NCI-H2227 (cell line): ENCODE data around the gene METTL26.
A peak's percentile ranks its signal among the peaks of the same experiment; 100 is the strongest.

ENCODE experiments used
- DNase-seq: peaks from one replicate; lab custom pipeline; 2025; ENCODE audit not compliant: unreplicated experiment; lab: John Stamatoyannopoulos, UW

METTL26 gene

DNA sequence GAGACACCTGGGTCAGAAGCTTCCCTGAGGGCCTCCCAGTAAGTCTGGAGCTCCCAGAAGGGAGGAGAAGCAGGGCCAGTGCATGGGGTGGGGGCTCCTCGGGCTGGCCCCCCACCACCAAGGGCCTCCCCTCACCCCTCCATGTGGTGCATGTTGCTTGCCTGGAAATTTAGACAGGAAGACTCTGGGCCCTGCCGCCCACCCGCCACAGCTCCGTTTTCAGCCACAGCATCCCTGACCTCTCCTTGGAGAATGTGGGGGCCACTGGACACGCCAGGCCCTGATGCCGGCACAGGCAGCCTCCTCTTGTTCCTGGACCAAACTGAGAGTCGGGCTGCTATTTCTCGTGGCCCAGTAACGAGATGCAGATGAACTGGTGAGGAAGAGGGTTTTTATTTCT, 2.7 kb upstream of the METTL26 start:
- DNase-seq = no peak

DNA sequence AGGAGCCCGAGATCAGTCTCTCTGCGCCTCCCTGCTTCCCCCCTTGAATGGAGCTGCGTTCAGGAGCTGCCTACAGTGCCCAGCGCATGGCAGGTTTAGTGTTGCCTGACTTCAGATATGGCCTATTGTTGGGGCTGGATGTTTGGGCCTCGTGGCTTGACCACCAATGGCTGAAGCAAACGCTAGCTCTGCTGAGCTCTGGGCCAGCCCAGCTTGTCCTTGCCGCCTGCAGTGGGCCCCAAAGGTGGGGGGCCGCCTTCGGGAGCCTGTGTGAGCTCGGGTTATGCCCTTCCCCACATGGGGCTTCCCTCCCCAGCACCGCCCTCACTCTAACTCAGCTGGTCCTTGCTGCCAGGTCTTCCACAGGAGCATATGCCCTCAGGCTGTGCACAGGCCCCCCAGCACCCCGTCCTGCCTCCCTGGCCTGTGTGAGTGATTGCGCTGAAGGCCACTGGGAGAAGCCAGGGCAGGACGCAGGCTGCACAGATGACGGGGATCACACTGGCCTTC, 2.0 kb upstream of the METTL26 start:
- no peak for DNase-seq

DNA sequence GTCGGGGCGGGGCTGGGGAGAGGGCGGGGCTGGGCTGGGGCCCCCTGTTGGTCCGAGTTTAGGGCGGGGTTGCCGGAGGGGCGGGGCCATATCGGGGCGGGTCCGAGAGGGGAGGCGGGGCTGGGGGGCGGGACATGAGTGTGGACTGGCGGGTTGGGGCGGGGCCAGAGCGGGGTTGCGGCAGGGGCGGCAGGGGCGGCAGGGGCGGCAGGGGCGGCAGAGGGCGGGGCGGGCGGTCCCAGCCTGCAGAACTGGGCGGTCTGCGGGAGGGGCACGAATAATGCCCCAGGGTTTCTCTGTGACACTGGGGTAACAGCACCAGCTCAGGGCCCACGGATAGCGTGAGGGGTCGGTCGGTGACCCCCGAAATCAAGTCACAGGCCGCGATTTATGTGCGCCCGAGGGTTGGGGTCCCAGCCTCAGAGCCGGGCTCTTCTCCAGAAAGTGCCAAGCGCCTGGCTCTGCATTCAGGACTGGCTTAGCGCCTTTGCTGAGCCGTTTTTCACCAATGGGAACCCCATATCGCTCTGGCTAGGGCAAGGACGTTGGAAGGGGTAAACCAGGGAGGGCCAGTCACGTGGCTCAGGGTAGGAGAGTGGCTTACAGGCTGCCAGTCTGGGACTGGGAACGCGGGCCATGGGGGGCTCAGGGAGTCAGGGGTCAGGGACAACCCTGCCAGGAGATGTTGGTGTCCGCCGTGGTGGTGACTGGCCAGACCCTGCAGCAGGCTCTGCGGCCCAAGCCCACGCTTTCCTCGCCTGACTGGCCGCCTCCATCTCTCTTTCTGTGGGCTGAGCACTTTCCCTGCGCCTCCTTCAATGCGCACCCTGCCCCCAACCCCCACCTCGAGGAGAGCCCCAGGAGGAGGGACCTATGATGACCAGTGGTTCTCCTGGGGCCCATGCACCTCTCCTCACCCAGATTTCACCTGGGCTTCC, 1.2 kb upstream of the METTL26 start:
- peak; percentile 93 for DNase-seq

DNA sequence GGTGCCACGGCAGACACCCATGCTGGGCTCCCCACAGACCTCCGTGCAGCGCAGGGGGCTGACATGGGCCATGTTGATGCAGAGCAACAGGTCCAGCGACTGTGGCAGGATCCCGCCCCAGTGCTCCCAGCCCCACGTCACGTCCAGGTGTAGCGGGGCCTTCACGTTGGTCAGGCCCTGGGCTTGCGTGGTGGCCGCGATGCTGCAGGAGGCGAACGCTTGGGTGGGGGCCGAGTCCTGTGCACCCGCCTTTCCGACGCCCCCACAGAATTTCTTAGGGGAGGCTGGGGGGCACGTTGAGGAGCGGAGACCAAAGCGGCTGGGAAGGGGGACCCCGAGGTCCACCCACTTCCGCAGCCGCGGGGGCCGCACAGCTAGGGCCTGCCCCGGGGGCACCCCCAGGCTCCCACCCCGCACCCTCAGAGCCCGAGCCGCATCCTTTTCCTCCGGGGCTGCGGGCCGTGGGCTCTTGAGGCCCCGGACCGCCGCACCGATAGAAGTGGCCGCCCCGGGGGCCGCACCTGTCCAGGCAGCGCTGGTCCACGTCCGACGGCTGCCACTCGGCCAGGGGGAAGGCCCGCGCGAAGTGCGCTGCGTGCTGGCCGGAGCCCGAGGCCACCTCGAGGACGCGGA, 416 bp downstream of the METTL26 start:
- no peak for DNase-seq

DNA sequence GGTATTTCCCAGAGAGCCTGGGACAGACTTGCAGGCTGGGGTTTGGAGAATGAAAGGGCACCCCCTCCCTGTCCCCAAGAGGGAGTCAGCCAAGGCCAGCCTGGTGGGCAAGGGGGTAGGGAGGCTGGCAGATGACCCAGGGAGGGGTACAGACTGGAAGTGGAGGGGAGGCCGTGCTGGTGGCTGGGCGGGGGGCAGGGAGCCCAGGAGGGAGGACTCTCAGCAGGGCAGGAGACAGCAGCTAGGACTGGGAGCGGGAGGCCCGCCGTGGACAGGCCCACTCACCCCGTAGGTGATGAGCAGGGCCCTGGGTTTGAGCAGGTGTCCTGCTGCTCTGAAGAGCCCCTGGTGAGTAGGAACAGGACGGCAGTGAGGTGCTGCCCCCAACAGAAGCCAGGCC, 1.1 kb downstream of the METTL26 start:
- no peak for DNase-seq

DNA sequence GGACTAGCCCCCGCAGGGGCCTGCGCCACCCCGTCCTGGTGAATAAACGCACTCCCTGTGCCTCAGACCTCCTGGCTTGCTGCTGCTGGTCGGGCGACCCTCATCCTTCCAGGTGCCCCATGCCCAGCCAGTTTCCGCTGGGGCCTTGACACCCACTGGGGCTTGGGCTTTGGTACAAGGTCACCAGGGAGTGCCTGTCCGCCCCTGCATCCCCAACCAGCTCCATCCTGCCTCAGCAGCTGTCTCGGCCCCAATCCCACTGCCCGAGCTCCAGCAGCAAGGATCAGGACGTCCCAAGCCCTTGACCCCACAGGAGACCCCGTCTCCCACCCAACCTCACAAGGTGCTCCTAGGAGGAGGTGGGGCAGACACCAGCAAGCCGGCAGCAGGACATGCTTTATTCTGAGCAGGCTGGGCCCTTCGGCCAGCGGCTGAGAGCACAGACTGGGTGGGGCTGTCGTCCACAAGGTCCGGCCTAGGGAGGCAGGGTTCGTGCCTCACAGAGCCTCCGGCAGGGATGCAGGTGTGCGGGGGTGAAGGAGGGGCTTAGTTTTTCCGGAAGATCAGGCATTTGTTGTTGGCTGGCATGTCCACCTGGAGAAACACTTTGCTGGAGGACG, 1.9 kb downstream of the METTL26 start:
- no peak for DNase-seq

DNA sequence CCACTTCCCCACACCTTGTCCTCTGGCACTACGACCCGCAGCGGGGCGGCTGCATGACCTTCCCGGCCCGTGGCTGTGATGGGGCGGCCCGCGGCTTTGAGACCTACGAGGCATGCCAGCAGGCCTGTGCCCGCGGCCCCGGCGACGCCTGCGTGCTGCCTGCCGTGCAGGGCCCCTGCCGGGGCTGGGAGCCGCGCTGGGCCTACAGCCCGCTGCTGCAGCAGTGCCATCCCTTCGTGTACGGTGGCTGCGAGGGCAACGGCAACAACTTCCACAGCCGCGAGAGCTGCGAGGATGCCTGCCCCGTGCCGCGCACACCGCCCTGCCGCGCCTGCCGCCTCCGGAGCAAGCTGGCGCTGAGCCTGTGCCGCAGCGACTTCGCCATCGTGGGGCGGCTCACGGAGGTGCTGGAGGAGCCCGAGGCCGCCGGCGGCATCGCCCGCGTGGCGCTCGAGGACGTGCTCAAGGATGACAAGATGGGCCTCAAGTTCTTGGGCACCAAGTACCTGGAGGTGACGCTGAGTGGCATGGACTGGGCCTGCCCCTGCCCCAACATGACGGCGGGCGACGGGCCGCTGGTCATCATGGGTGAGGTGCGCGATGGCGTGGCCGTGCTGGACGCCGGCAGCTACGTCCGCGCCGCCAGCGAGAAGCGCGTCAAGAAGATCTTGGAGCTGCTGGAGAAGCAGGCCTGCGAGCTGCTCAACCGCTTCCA, 2.6 kb downstream of the METTL26 start:
- no peak for DNase-seq

DNA sequence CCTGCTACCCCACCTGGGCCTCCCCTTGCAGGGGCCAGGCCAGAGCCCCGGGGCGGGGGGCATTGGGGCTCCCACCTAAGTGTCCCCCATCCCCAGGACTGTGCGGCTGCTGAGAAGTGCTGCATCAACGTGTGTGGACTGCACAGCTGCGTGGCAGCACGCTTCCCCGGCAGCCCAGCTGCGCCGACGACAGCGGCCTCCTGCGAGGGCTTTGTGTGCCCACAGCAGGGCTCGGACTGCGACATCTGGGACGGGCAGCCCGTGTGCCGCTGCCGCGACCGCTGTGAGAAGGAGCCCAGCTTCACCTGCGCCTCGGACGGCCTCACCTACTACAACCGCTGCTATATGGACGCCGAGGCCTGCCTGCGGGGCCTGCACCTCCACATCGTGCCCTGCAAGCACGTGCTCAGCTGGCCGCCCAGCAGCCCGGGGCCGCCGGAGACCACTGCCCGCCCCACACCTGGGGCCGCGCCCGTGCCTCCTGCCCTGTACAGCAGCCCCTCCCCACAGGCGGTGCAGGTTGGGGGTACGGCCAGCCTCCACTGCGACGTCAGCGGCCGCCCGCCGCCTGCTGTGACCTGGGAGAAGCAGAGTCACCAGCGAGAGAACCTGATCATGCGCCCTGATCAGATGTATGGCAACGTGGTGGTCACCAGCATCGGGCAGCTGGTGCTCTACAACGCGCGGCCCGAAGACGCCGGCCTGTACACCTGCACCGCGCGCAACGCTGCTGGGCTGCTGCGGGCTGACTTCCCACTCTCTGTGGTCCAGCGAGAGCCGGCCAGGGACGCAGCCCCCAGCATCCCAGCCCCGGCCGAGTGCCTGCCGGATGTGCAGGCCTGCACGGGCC, 3.4 kb downstream of the METTL26 start:
- no peak for DNase-seq

DNA sequence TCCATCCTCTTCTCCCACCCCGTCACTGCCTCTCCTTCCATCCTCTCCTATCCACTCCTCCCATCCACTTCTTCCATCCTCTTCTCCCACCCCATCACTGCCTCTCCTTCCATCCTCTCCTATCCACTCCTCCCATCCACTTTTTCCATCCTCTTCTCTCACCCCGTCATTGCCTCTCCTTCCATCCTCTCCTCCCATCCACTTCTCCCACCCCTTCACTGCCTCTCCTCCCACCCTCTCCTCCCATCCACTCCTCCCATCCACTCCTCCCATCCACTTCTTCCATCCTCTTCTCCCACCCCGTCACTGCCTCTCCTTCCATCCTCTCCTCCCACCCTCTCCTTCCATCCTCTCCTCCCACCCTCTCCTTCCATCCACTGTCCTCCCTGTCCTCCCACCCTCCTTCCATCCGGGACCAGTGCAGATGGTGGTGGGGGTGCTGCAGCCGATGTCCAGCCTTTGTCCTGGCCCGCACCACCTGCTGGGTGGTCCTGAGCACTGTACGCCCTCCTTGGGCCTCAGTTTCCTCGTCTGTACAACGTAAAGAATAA, 4.2 kb downstream of the METTL26 start:
- no peak for DNase-seq

DNA sequence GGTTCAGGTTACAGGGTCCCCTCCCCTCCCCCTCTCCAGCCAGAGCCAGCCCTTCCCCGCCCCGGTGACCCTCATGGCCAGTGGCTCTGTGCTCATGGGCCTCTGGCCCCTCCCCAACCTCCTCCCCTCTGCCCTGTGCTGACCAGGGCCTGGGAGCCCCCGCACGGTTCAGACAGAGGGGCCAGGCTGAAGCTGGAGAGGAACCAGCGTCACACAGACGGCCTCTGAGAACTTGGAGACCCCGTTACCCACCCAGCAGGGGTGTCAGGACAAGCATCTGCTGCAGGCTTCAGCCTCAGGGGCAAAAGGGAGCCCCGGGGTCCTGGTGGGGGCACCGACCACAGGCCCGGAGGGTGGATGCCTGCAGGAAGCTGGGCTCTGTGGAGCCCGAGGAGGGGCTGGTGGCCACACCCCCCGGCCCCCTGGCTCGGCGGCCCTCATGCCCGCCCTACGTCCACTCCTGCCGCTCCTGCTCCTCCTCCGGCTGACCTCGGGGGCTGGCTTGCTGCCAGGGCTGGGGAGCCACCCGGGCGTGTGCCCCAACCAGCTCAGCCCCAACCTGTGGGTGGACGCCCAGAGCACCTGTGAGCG, 5.2 kb downstream of the METTL26 start, which contains the start of gene WFIKKN1:
Gene WFIKKN1, plus strand, starts transcription at position 171 of the 591 bp plus-strand sequence. Its CDS starts 269 bp downstream, at position 440.
- peak; percentile 39 for DNase-seq

DNA sequence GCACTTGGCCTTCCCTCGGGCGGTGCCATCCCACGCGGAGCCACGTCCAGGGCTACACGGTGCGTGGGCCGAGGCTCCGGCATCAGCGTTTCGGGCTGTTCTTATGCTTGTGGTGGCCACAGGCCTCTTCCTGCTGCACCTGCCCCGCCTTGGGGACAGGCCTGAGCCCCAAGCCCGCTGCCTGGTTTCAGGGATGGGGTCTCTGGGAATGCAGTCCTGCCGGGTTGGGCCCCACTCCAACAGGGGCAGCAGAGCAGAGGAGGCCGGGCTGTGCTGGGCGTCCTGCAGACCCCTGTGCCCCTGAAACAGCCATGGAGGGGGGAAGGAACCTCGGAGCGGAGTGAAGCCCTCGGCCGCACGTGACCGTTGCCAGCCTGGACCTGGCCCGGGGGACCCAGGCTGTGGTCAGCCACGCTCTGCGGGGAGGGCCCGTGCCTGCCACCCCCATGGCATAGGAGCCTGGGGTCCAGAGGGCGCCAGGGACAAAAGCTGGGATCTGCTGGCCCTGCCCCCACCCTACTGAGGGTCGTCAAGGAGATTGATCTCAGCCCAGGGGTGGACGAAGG, 5.8 kb downstream of the METTL26 start:
- no peak for DNase-seq

DNA sequence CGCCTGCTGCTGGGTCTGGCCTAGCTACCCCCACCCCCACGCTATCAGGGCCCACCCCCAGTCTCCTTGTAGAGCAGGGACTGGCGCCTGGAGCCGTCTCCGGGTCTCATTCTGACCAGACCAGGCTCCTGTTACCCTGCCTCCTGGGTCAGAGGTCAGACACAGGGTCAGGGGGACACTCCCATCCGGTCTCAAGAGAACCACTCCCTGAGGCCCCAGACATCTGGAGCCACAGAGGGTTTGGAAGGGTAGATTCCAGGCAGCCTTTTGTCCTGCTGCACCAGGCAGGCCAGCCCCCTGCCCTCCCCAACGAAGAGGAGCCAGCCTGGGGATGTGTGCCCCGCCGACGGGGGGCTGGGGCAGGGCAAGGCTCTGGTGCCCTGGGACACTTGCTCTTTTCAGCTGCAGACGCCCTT, 6.3 kb downstream of the METTL26 start:
- DNase-seq = no peak

DNA sequence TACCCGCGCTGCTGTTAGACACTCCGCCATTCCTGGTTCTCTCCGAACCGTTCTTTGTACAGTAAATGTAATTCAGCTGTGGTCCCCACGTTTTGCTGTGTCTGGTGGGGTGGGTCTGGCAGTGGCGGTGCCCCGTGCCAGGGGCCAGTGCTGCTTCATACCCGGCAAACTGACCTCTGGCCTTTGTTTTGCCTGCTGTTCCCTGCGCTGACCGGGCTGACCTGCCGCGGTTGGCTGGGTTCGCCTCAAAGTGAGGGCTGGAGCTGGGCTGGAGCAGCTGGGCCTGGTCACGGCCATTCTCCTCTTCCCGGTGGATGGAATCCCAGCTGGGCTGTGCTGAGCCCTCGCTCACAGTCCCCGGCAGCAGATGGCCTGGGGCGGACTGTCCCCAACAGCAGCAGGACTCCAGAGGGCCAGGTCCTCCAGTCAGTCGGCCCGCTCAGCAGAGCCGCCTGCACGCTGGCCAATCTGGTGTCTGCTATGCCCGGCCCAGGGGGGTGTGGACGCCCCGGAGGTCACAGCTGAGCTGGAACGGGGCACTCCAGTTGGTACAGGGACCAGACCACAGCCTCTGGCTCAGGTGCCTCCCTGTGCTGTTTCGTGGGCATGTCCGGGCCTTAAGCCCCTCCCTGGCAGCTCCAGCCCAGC, 6.8 kb downstream of the METTL26 start:
- DNase-seq = peak; percentile 55

DNA sequence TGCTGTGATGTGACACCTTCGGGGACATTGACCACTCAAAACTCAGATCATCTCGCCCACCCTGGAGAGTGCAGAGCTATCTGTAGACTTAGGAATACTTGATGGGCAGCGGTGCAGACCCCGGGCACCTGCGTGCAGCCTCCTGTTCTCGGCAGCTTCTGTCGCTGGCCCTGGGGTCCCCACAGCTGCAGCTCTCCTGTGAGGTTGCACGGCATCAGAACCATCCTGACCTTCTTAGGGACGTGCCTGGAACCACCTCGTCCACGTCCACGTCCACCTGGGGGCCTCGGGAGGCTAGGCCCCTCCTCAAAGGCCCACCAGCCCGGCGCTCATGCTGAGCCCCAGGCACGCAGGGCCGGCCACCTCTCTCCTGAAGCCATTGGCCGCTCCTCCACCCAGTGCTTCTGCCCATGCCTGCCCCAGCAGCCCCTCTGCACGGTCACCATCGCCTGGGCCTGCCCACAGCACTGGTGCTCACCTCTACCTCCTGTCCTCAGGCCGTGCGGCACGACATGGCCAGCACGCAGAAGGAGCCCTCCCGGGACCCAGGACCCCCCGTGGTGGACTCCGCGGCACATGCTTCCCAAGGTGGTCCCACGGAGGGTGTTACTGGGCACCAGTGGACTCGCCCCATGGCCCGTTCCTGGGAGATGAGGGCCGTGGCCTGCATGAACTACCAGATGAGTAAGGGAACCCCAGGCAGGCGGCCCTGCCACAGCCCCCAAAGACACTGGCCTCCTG, 7.6 kb downstream of the METTL26 start:
- DNase-seq = no peak

DNA sequence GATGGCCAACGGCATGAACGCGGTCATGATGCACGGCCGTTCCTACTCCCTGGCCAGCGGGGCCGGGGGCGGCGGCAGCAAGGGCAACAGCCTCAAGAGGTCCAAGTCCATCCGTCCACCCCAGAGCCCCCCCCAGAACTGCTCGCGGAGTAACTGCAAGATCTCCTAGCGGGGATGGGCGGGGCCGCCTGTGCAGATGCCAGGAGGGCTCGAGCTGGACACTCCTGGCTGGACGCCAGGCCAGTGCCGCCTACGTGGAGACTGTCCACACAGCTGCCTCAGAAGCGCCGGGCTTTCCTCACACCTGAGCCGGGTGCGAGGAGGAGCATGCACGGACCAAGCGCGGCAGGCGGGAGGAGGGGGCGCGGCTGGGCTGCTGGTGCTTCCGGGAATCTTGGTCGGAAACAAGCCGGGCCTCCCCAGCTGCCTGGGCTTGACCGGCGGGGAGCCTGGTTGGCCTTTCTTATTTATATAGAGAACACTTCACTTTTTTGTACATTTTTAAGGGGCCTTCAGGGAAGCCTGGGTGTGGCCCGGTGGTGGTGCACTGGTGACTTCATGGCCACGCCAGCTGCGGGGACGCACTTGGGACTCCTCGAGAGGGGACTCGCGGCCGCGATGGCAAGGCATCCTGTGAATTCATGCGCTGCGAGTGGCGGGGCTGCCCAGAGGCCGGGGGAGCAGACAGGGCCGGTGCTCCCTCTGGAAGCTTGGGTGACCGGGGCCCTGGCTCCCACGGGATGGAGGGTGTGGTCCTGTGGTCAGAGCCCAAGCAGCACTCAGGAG, 8.5 kb downstream of the METTL26 start:
- no peak for DNase-seq

DNA sequence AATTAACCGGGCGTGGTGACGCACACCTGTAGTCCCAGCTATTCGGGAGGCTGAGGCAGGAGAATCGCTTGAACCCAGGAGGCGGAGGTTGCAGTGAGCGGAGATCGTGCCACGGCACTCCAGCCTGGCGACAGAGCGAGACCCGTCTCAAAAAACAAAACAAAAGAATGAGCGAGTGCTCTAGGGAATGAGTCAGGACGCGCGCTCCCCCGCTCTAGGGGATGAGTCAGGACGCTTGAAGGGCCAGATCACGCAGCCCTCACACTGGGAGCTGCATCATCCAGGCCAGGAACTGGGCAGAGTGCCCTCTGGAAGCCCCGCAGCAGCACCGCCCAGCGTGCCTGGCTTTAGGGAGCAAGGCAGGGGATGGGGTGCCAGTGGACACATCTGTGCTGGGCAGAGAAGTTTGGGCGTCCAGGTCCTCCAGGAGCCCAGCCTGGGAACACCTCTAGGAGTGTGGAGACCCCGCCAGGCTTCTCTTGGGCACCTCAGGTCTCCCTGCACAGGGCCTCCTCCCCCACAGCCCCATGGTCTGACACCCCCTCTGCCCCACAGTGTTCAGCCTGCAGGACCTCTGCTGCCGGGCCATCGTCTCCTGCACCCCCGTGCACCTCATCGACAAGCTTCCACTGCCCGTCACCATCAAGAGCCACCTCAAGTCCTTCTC, 9.2 kb downstream of the METTL26 start:
- no peak for DNase-seq
